Neuron (in vitro differentiated cells): ENCODE results near the gene NPIPB6.
"Not testable (repeated sequence)": the region's sequence is repeated elsewhere in the genome, so short reads cannot be mapped to it uniquely, and the experiment has no call there.

Experiments used
- H2AFZ ChIP-seq: one replicate; pipeline ENCODE4 v1.6.1; 2013; ENCODE audit warnings: low read depth, mild to moderate bottlenecking, inconsistent platforms, low read length, moderate library complexity
- H3K27me3 ChIP-seq: one replicate; pipeline ENCODE4 v1.6.1; 2013; ENCODE audit warnings: low read length; ENCODE audit not compliant: insufficient read depth
- H3K36me3 ChIP-seq: one replicate; pipeline ENCODE4 v1.6.1; 2013; ENCODE audit warnings: low read length; ENCODE audit not compliant: insufficient read depth
- H3K4me1 ChIP-seq: one replicate; pipeline ENCODE4 v1.6.1; 2013; ENCODE audit warnings: low read length; ENCODE audit not compliant: insufficient read depth
- H3K4me3 ChIP-seq: 2 replicates; pipeline ENCODE4 v1.5.1; 2013; ENCODE audit warnings: mild to moderate bottlenecking, low read length, moderate library complexity
- H3K9me3 ChIP-seq: one replicate; pipeline ENCODE4 v1.6.1; 2013; ENCODE audit warnings: low read length

NPIPB6 gene

GRCh38 chr16:28363408-28363807 lies at the start of gene NPIPB6:
NPIPB6 (minus strand) TSS chr16:28363508; CDS start chr16:28362822, 686 bp downstream.
- H3K36me3 ChIP-seq, H3K9me3 ChIP-seq, H3K4me1 ChIP-seq, H3K27me3 ChIP-seq, H3K4me3 ChIP-seq, H2AFZ ChIP-seq: not testable (repeated sequence)

GRCh38 chr16:28403220-28404072 lies 40.1 kb upstream of the NPIPB6 start, which contains the start of gene EIF3CL:
EIF3CL (minus strand) TSS chr16:28403841; CDS start chr16:28403618, 223 bp downstream.
- not testable (repeated sequence) for H3K27me3 ChIP-seq, H3K36me3 ChIP-seq, H2AFZ ChIP-seq, H3K9me3 ChIP-seq, H3K4me1 ChIP-seq
- peak within 1 kb of the TSS; percentile 45 for H3K4me3 ChIP-seq

DNA sequence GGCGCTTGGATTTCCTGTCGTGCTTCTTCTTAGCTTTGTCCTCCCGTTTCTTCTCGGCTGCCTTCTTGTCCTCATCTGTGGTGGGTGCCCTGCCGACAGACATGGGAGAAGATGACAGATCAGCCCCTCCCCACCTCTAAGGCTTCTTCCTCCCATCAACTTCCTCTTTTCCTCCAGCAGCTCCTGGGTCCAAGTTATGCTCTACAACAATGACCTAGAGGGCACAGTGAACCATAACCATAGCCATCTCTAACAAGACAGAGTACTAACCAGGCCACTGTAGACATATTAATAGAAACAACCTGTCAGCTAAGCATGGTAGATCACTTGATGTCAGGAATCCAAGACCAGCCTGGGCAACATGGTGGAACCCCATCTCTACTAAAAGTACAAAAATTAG lies 28.7 kb upstream of the NPIPB6 start:
- H3K9me3 ChIP-seq, result not testable (repeated sequence)

DNA sequence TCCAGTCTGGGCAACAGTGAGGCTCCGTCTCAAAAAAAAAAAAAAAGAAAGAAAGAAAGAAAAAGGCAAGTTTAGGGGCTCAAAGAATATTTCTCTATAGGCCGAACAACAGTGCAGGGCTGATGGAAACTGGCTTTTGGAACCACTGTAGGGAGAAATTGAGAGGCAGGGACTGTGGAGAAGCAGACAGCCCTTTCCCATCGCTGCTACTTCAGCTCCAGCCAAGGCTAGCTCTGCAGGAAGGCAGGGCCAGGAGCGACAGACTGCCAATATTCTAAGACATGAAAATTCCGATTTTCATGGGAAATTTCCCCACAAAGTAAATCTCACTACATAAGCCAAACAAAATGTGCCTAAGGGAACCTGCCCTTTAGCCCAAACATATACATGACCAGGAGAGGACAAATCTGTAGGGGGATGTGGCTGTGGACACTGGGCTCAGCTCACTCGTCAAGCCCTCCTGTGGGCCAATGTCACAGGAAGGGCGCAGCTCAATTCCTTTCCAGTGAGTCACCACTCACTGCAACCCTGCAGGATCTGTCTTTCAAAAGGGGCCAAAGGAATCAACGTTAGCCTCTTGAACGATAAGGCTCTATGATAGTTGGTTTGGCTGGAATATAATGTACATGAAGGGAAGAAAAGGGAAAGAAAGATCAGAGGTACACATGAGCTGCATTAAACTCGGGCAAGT lies 19.0 kb upstream of the NPIPB6 start:
- not testable (repeated sequence) for H3K27me3 ChIP-seq, H3K4me1 ChIP-seq, H3K36me3 ChIP-seq, H3K9me3 ChIP-seq, H2AFZ ChIP-seq, H3K4me3 ChIP-seq

More for the DNA sequence above, 28.7 kb upstream of the NPIPB6 start:
- not testable (repeated sequence) for H2AFZ ChIP-seq, H3K4me1 ChIP-seq, H3K4me3 ChIP-seq, H3K27me3 ChIP-seq, H3K36me3 ChIP-seq

GRCh38 chr16:28377822-28378221 lies 14.5 kb upstream of the NPIPB6 start:
- not testable (repeated sequence) for H3K27me3 ChIP-seq, H3K36me3 ChIP-seq, H3K9me3 ChIP-seq, H3K4me1 ChIP-seq, H2AFZ ChIP-seq, H3K4me3 ChIP-seq

DNA sequence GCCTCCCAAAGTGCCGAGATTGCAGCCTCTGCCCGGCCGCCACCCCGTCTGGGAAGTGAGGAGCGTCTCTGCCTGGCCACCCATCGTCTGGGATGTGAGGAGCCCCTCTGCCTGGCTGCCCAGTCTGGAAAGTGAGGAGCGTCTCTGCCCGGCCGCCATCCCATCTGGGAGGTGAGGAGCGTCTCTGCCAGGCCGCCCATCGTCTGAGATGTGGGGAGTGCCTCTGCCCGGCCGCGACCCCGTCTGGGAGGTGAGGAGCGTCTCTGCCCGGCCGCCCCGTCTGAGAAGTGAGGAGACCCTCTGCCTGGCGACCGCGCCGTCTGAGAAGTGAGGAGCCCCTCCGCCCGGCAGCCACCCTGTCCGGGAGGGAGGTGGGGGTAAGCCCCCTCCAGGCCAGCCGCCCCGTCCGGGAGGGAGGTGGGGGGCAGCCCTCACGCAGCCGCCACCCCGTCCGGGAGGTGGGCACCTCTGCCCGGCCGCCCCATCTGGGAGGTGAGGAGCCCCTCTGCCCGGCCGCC lies 13.9 kb upstream of the NPIPB6 start:
- H2AFZ ChIP-seq, H3K36me3 ChIP-seq, H3K4me3 ChIP-seq, H3K9me3 ChIP-seq, H3K4me1 ChIP-seq, H3K27me3 ChIP-seq: not testable (repeated sequence)

DNA sequence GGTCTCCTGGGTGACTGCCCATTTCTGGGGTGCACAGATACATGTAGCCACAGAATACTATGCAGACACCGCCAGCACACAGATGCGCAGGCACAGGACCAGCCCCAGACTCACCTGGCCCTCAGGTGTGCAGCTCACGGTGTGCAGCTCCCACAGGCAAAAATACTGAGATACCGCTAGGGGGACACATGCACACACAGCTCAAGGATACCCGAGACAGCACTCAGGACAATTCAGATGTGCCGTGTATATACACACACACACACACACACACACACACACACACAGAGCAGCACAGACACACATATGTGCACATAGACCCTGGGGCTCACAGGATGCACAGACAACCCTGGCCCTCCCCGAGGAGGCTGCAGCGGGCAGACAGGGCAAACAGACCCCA lies 11.8 kb upstream of the NPIPB6 start:
- H3K4me3 ChIP-seq, H3K9me3 ChIP-seq, H3K36me3 ChIP-seq, H3K27me3 ChIP-seq, H3K4me1 ChIP-seq, H2AFZ ChIP-seq: not testable (repeated sequence)

DNA sequence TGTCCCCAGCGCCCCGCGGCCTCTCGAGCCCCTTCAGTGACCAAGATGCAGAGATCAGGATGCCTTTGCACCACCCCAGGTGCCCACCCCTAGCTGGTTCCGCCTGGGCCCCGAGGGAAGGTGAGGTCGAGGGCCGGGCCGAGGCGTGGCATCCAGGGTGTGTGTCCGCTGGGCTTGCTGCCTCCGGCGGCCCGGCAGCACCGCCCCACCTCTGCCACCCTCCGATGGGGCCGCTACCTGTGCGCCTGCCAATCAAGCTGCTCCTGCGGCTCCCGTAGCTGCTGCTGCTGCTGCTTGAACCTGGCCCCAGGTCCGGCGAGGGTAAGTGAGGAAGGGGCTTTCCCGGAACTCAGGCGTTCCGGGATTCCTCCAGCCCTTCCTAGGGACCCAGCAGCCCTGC lies 11.0 kb upstream of the NPIPB6 start:
- not testable (repeated sequence) for H3K27me3 ChIP-seq, H3K36me3 ChIP-seq, H2AFZ ChIP-seq, H3K9me3 ChIP-seq, H3K4me1 ChIP-seq, H3K4me3 ChIP-seq

- not testable (repeated sequence) for H3K4me3 ChIP-seq, H3K4me1 ChIP-seq, H3K36me3 ChIP-seq, H3K27me3 ChIP-seq, H2AFZ ChIP-seq, H3K9me3 ChIP-seq
Measured at GRCh38 chr16:28367926-28368325, 4.6 kb upstream of the NPIPB6 start.

DNA sequence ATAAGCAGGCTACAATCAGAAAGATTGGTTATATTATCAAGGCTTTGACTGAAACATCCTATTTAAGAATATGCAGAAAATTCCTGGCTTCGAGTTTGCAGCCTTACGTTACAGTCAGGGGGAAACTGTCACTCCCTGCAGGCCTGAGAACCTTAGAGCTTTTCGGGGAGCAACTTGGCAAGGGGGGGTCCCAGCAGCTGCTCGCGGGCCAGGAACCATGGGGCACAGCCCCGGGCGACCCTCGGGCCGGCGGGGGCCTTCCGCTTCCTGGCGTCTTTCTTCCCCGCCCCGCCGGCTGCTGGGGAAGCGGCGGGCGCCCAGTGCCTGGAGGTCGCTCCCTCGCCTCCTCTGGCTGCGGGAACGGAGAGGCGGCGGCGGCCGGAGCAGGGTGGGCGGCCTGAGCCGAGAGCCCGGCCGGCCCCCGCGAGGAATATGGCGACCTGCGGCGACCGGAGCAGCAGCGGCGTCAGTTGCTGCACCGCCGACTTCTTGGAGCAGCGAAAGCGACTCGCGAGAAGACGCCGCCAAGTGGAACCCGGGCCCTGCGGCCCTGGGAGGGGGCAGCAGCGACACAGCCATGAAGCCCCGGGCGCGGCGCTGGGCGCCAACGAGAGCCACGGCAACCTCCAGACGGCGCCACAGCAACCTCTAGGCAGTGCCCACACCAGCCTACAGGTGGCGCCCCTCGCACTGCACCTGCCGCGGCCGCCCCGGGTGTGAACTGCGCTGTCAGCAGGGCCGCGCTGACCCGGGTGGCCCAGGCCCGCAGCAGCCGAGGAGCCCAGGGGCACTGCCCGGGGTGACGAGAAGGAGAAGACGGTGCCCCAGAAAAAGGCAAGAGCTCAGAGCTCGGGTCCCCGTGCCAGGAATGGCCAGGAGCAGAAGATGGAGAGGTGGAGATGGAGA lies 1.2 kb upstream of the NPIPB6 start:
- not testable (repeated sequence) for H3K9me3 ChIP-seq, H3K27me3 ChIP-seq, H2AFZ ChIP-seq, H3K4me1 ChIP-seq, H3K36me3 ChIP-seq, H3K4me3 ChIP-seq

DNA sequence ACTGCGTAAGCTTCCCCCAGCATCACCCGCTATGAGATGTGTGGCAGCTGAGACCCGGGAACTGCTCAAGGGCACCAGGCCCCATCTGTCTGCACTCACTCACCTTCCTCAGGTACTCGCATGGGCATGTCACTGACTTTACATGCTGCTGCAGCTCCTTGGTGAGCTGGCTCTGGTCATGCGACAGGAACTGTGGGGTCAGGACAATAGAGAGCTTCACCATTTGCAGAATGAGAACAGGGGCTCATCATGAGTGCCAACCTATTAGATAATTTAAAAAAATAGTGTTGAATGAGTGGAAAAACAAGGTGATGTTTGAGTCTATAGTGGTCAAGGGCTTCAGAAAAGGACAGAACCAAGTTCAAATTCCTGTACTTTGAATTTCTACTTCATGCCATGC lies 708 bp downstream of the NPIPB6 start:
- not testable (repeated sequence) for H2AFZ ChIP-seq, H3K4me1 ChIP-seq, H3K27me3 ChIP-seq, H3K9me3 ChIP-seq, H3K36me3 ChIP-seq, H3K4me3 ChIP-seq

DNA sequence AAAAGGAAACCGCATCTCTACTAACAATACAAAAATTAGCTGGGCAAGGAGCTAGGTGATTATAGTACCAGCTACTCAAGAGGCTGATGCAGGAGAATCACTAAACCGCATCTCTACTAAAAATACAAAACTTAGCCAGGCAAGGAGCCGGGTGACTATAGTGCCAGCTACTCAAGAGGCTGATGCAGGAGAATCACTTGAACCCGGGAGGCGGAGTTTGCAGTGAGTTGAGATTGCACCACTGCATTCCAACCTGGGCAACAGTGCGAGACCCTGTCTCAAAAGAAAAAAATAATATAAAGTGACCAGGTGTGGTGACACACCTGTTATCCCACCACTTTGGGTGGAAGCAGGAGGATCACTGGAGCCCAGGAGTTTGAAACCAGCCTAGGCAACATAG lies 25.1 kb downstream of the NPIPB6 start:
- not testable (repeated sequence) for H2AFZ ChIP-seq, H3K36me3 ChIP-seq, H3K4me1 ChIP-seq, H3K9me3 ChIP-seq, H3K27me3 ChIP-seq, H3K4me3 ChIP-seq
